Adipose tissue (tissue), 3 donors: ENCODE data around the gene GRIP1. TPM values are rescaled to one million over a fixed set of nuclear protein-coding genes. Genes with fewer than 3 reads are reported as not detected.
"Not testable (repeated sequence)": the region's sequence is repeated elsewhere in the genome, so short reads cannot be mapped to it uniquely, and the experiment has no call there.

ENCODE experiments used
- H3K27ac ChIP-seq: one replicate; pipeline ENCODE4 v1.5.1; 2013; ENCODE audit warnings: low read depth, low read length
- WGBS, 3 donors: extraction: QIAGEN DNeasy Blood & Tissue Kit; methylation state at CpG; one replicate each; pipeline ENCODE4 v1.1.7; 2013; 5-methylcytosine and 5-hydroxymethylcytosine counted together
- polyA plus RNA-seq, 3 donors: library from polyadenylated mRNA; stranded (reverse); fragments of 200-250 nt; gene quantifications; one replicate each; pipeline ENCODE4 v1.2.3, GENCODE V29; 2013
- donor health status: healthy with polysubstance abuse.
- donor health status: Bipolar disorder and iron deficiency.
- donor health status: healthy.

GRIP1 gene
- polyA plus RNA-seq, 3 donors, result 0.11 to 0.63 (median 0.19) TPM

GRCh38 chr12:66502911-66503310 is 176.0 kb downstream of the GRIP1 start:
- no peak overlapping the region for H3K27ac ChIP-seq
- WGBS, 3 donors, result 65 to 69% (median 67%) methylated on average over 5 of the region's 5 CpGs

GRCh38 chr12:66500841-66501240 is 178.0 kb downstream of the GRIP1 start:
- H3K27ac ChIP-seq, result no peak overlapping the region
- WGBS, 3 donors, result 72 to 74% (median 72%) methylated on average over 1 of the region's 1 CpG

- H3K27ac ChIP-seq, result no peak overlapping the region
- 71 to 77% (median 76%) methylated on average over 3 of the region's 3 CpGs for WGBS, 3 donors
Observed at GRCh38 chr12:66500091-66500490, 178.8 kb downstream of the GRIP1 start.

GRCh38 chr12:66499000-66499399 is 179.9 kb downstream of the GRIP1 start:
- H3K27ac ChIP-seq, result no peak overlapping the region

- WGBS, 3 donors, result 79 to 81% (median 81%) methylated on average over 6 of the region's 6 CpGs
- H3K27ac ChIP-seq, result not testable (repeated sequence)
Observed at GRCh38 chr12:66498059-66498458, 180.8 kb downstream of the GRIP1 start.

GRCh38 chr12:66497008-66497897 is 181.6 kb downstream of the GRIP1 start:
- 84 to 86% (median 86%) methylated on average over 6 to 8 of the region's 8 CpGs for WGBS, 3 donors
- H3K27ac ChIP-seq, result no peak overlapping the region

GRCh38 chr12:66496595-66496994 is 182.3 kb downstream of the GRIP1 start:
- H3K27ac ChIP-seq, result no peak overlapping the region
- 16 to 24% (median 18%) methylated on average over 1 of the region's 1 CpG for WGBS, 3 donors

- H3K27ac ChIP-seq, result no peak overlapping the region
- 93 to 95% (median 94%) methylated on average over 14 of the region's 14 CpGs for WGBS, 3 donors
Observed at GRCh38 chr12:66495709-66496108, 183.2 kb downstream of the GRIP1 start.

GRCh38 chr12:66493819-66494218 is 185.1 kb downstream of the GRIP1 start:
- H3K27ac ChIP-seq, result no peak overlapping the region

GRCh38 chr12:66491853-66492252 is 187.0 kb downstream of the GRIP1 start:
- H3K27ac ChIP-seq, result no peak overlapping the region
- 60 to 63% (median 61%) methylated on average over 3 of the region's 3 CpGs for WGBS, 3 donors

GRCh38 chr12:66482351-66483203 is 196.3 kb downstream of the GRIP1 start:
- no peak overlapping the region for H3K27ac ChIP-seq

GRCh38 chr12:66467932-66468331 is 210.9 kb downstream of the GRIP1 start:
- no peak overlapping the region for H3K27ac ChIP-seq

More at GRCh38 chr12:66482351-66483203, 196.3 kb downstream of the GRIP1 start:
- WGBS, 3 donors, result 39 to 73% (median 64%) methylated on average over 3 of the region's 3 CpGs

- WGBS, 3 donors, result 63 to 84% (median 74%) methylated on average over 3 of the region's 3 CpGs
- no peak overlapping the region for H3K27ac ChIP-seq
Observed at GRCh38 chr12:66461331-66461730, 217.5 kb downstream of the GRIP1 start.

GRCh38 chr12:66459944-66460482 is 218.9 kb downstream of the GRIP1 start:
- H3K27ac ChIP-seq, result no peak overlapping the region
- 75 to 80% (median 76%) methylated on average over 7 of the region's 7 CpGs for WGBS, 3 donors

GRCh38 chr12:66456612-66457011 is 222.3 kb downstream of the GRIP1 start:
- no peak overlapping the region for H3K27ac ChIP-seq
- WGBS, 3 donors, result 27 to 43% (median 33%) methylated on average over 2 of the region's 2 CpGs

GRCh38 chr12:66453844-66454243 is 225.0 kb downstream of the GRIP1 start:
- no peak overlapping the region for H3K27ac ChIP-seq

- WGBS, 3 donors, result 86 to 95% (median 92%) methylated on average over 4 of the region's 4 CpGs
- H3K27ac ChIP-seq, result no peak overlapping the region
Observed at GRCh38 chr12:66453120-66453519, 225.8 kb downstream of the GRIP1 start.

- H3K27ac ChIP-seq, result no peak overlapping the region
- 89 to 94% (median 90%) methylated on average over 3 of the region's 3 CpGs for WGBS, 3 donors
Observed at GRCh38 chr12:66449531-66449930, 229.3 kb downstream of the GRIP1 start.

- no peak overlapping the region for H3K27ac ChIP-seq
- 69 to 75% (median 74%) methylated on average over 4 of the region's 4 CpGs for WGBS, 3 donors
Observed at GRCh38 chr12:66447643-66448042, 231.2 kb downstream of the GRIP1 start.
